HEK293T (cell line): ENCODE results near the gene GTF2IRD1.

ENCODE experiments used
- ARNT ChIP-seq: fragments of 450-650 bp; IDR thresholded peaks from 2 replicates; pipeline ENCODE4 v1.6.1; 2017; ENCODE audit warnings: mild to moderate bottlenecking
- ELF4 ChIP-seq: fragments of 450-650 bp; IDR thresholded peaks from 2 replicates; pipeline ENCODE4 v1.6.1; 2017; ENCODE audit warnings: antibody characterized with exemption
- L3MBTL2 ChIP-seq: fragments of 450-650 bp; conservative IDR thresholded peaks from 2 replicates; pipeline ENCODE4 v1.6.1; 2016; ENCODE audit warnings: mild to moderate bottlenecking
- NFRKB ChIP-seq: fragments of 450-650 bp; IDR thresholded peaks from 2 replicates; pipeline ENCODE4 v1.6.1; 2016; ENCODE audit warnings: mild to moderate bottlenecking, moderate library complexity
- PKNOX1 ChIP-seq: fragments of 450-650 bp; IDR thresholded peaks from 2 replicates; pipeline ENCODE4 v1.6.1; 2016
- SUZ12 ChIP-seq: fragments of 450-650 bp; IDR thresholded peaks from 2 replicates; pipeline ENCODE4 v1.6.1; 2016; ENCODE audit warnings: mild to moderate bottlenecking
- TARDBP ChIP-seq: fragments of 450-650 bp; IDR thresholded peaks from 2 replicates; pipeline ENCODE4 v1.6.1; 2016
- ZNF384 ChIP-seq: fragments of 450-650 bp; IDR thresholded peaks from 2 replicates; pipeline ENCODE4 v1.6.1; 2016

DNA sequence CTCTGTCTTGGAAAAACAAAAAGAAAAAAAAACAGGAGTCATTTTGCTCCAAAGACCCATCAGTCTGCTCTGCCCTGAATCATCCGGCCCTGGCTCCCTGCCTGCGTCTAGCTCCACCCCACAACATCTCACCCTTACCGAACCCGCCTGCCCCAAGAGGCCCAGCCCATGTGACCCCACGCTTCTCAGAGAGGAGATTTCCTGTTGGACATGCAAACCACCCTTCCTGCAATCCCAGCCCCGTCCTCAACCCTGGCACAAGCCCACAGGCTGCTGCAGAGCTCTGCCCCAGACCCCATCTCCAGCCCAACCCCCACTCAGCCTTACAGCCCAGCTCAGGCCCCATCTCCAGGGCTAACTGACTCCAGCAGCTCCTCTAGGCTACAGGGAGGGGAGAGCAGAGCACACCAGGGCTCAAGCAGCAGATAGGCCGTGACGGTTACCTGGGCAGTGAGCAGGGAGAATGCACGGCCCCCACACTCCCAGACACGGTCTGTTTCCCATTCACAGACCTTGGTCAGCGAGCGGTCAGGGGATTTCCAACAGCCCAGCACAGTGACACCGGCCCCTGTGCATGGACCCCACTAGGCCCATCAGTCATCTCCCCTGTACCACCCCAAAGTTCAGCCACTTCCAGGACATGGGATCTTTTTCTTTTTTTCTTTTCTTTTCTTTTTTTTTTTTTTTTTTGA lies 133.9 kb downstream of the GTF2IRD1 start:
- TF ChIP-seq NFRKB (no peak), PKNOX1 (no peak), ZNF384 (no peak), SUZ12 (no peak), ARNT (no peak), L3MBTL2 (no peak), ELF4 (no peak), TARDBP (no peak)
